Endodermal cell (in vitro differentiated cells): ENCODE results near the gene THEMIS2. TPM values are rescaled to one million over a fixed set of nuclear protein-coding genes. Genes with fewer than 3 reads are reported as not detected.

Experiments used
- DNase-seq: peaks from one replicate; pipeline ENCODE4 v3.0.0-alpha.2; 2017
- H3K27ac ChIP-seq: 2 replicates; pipeline ENCODE4 v1.5.1; 2013; ENCODE audit warnings: mild to moderate bottlenecking, low read depth, low read length, moderate library complexity
- H3K27me3 ChIP-seq: 2 replicates; pipeline ENCODE4 v1.6.1; 2013; ENCODE audit warnings: mild to moderate bottlenecking, low read length, moderate library complexity; ENCODE audit not compliant: insufficient read depth, control insufficient read depth, poor library complexity, severe bottlenecking
- H3K36me3 ChIP-seq: 2 replicates; pipeline ENCODE4 v1.7.0; 2013; ENCODE audit warnings: mild to moderate bottlenecking, low read length, moderate library complexity; ENCODE audit not compliant: control insufficient read depth, insufficient read depth
- H3K4me1 ChIP-seq: one replicate; pipeline ENCODE4 v1.7.0; 2013; ENCODE audit warnings: low read length; ENCODE audit not compliant: control insufficient read depth, insufficient read depth
- H3K4me3 ChIP-seq: 2 replicates; pipeline ENCODE4 v1.5.1; 2013; ENCODE audit warnings: mild to moderate bottlenecking, low read length, moderate library complexity
- H3K9ac ChIP-seq: 2 replicates; pipeline ENCODE4 v1.6.1; 2013; ENCODE audit warnings: mild to moderate bottlenecking, low read length, moderate library complexity; ENCODE audit not compliant: poor library complexity, severe bottlenecking; ENCODE audit errors: extremely low read depth
- H3K9me3 ChIP-seq: 2 replicates; pipeline ENCODE4 v1.6.1; 2013; ENCODE audit warnings: mild to moderate bottlenecking, low read length, moderate library complexity; ENCODE audit not compliant: control insufficient read depth
- H3K27ac Mint-ChIP-seq: 2 replicates; pipeline ENCODE4 v1.8.0; 2020; ENCODE audit warnings: mixed read lengths
- H3K27me3 Mint-ChIP-seq: 2 replicates; pipeline ENCODE4 v1.8.0; 2021; ENCODE audit warnings: mild to moderate bottlenecking, mixed read lengths; ENCODE audit not compliant: insufficient read depth
- H3K36me3 Mint-ChIP-seq: 2 replicates; pipeline ENCODE4 v1.8.0; 2020; ENCODE audit warnings: low read depth, mixed read lengths
- H3K4me1 Mint-ChIP-seq: 2 replicates; pipeline ENCODE4 v1.8.0; 2020; ENCODE audit warnings: mixed read lengths
- H3K4me3 Mint-ChIP-seq: 2 replicates; pipeline ENCODE4 v1.8.0; 2020; ENCODE audit warnings: mild to moderate bottlenecking, moderate library complexity, mixed read lengths
- H3K9me3 Mint-ChIP-seq: 2 replicates; pipeline ENCODE4 v1.8.0; 2020; ENCODE audit warnings: mild to moderate bottlenecking, mixed read lengths
- WGBS, 2 experiments: methylation state at CpG; one replicate each; pipeline versions ENCODE4 v1.1.5 to v1.1.7; 2013; ENCODE audit warnings: missing lambda C conversion rate in 2 of 2, mixed read lengths in 1 of 2; ENCODE audit not compliant: insufficient coverage in 1 of 2, insufficient read length in 1 of 2; 5-methylcytosine and 5-hydroxymethylcytosine counted together
- total RNA-seq, 2 donors: library from RNA; stranded (reverse); fragmentation: NEBNext Ultra II Directional in 1 of 2; extraction: Animal tissue kit (Norgen Biotek cat#: 25700) in 1 of 2; gene quantifications; 2 replicates in 1 of 2; 3 replicates in 1 of 2; pipeline ENCODE4 v1.2.1, GENCODE V29; 2021
- TF ChIP-seq, protein P1 (sequence below): fragments of 200-600 bp; sonication (generic); conservative IDR thresholded peaks from 2 replicates; pipeline ENCODE4 v1.5.0; 2021; ENCODE audit warnings: antibody characterized with exemption, mild to moderate bottlenecking

Gene THEMIS2
- total RNA-seq, 2 donors from 2014 or later = 8.5 to 8.8 TPM

DNA sequence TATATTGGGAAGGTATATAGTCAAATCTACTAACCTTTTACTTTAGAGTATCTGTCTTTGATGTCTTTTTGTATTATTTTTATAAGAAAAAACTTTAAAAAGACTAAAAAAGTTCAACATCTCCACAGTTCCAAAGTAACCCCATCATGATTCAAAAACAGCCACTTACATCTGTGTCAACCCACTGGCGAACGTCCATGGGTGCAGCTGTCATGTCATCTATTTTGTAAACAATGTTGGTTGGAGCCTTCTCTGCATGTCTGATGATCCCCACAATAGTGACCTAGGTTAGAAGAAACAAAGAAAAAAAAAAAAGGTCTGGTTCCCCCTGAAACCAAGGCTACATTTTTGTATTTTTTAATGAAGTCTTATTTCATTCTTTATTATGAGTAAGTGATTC is 34.4 kb downstream of the THEMIS2 start:
- H3K27me3 Mint-ChIP-seq = no peaks in the 10 kb centered on the region
- no peak overlapping the region for H3K27ac ChIP-seq
- no peak overlapping the region for H3K9ac ChIP-seq
- no peak overlapping the region for H3K4me3 ChIP-seq
- DNase-seq = no peak
- WGBS, 2 experiments = 96% methylated on average over 2 of the region's 2 CpGs; no CpG with 5 or more reads in 1 of the 2 experiments
- no peaks in the 10 kb centered on the region for H3K4me1 ChIP-seq
- H3K4me3 Mint-ChIP-seq = no peak overlapping the region
- H3K27ac Mint-ChIP-seq = no peak overlapping the region
- H3K27me3 ChIP-seq = no peaks in the 10 kb centered on the region
- TF ChIP-seq, protein P1, sequence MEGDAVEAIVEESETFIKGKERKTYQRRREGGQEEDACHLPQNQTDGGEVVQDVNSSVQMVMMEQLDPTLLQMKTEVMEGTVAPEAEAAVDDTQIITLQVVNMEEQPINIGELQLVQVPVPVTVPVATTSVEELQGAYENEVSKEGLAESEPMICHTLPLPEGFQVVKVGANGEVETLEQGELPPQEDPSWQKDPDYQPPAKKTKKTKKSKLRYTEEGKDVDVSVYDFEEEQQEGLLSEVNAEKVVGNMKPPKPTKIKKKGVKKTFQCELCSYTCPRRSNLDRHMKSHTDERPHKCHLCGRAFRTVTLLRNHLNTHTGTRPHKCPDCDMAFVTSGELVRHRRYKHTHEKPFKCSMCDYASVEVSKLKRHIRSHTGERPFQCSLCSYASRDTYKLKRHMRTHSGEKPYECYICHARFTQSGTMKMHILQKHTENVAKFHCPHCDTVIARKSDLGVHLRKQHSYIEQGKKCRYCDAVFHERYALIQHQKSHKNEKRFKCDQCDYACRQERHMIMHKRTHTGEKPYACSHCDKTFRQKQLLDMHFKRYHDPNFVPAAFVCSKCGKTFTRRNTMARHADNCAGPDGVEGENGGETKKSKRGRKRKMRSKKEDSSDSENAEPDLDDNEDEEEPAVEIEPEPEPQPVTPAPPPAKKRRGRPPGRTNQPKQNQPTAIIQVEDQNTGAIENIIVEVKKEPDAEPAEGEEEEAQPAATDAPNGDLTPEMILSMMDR = no peak
- H3K36me3 Mint-ChIP-seq = peaks cover 63% of the 10 kb centered on the region
- no peaks in the 10 kb centered on the region for H3K9me3 ChIP-seq
- H3K9me3 Mint-ChIP-seq = no peaks in the 10 kb centered on the region
- no peaks in the 10 kb centered on the region for H3K4me1 Mint-ChIP-seq
- peaks cover 90% of the 10 kb centered on the region for H3K36me3 ChIP-seq

DNA sequence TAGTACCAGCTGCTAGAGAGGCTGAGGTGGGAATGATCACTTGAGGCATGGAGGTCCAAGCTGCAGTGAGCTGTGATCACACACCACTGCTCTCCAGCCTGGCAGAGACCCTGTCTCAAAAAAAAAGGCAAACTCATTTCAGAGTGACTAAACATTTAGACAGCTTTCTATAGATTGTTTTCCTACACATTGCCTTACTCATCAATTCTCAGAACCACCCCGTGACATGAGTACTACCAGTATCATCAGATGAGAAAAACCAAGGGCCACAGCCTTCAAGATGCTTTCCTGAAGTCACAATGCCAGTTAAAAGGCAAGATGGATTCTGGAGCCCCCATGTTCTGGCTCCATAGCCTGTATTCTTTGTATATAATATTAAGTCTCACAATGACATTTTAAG is 40.1 kb downstream of the THEMIS2 start:
- Histone ChIP-seq H3K9me3 (peaks cover 6% of the 10 kb centered on the region), H3K9ac (no peak overlapping the region), H3K4me1 (no peaks in the 10 kb centered on the region), H3K27ac (no peak overlapping the region), H3K27me3 (peaks cover 12% of the 10 kb centered on the region), H3K36me3 (peaks cover 50% of the 10 kb centered on the region), H3K4me3 (no peak overlapping the region)
- Mint-ChIP-seq H3K36me3 (peaks cover 39% of the 10 kb centered on the region), H3K27ac (no peak overlapping the region), H3K4me3 (peak overlapping the region; percentile 100), H3K9me3 (peaks cover 10% of the 10 kb centered on the region), H3K4me1 (no peaks in the 10 kb centered on the region), H3K27me3 (peaks cover 24% of the 10 kb centered on the region)
- 96 to 100% methylated on average over 1 of the region's 1 CpG for WGBS, 2 experiments
- DNase-seq = no peak
- TF ChIP-seq, protein P1 = no peak

DNA sequence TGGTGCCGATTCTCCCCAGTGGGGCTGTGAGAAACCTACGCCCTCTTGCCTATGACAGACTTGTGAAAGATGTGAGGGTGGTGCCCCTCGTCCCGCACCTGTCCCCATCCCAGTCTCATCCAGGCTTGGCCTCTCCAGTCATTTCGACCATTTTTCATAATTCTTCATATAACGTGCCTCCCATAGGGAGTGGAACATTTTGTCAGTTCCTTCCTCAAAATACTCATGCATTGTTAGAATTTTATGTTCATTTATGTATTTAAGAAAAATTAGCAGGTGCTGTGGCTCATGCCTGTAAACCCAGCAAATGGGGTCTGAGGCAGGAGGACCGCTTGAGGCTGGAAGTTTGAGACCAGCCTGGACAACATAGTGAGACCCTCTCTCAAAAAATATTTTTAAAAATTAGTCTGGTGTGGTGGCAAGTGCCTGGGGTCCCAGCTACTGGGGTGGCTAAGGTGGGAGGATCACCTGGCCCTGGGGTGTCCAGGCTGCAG is 42.8 kb downstream of the THEMIS2 start:
- peaks cover 37% of the 10 kb centered on the region for H3K27me3 Mint-ChIP-seq
- H3K4me1 ChIP-seq = no peaks in the 10 kb centered on the region
- peaks cover 26% of the 10 kb centered on the region for H3K27me3 ChIP-seq
- TF ChIP-seq, protein P1 = no peak
- no peak overlapping the region for H3K9ac ChIP-seq
- H3K4me1 Mint-ChIP-seq = no peaks in the 10 kb centered on the region
- H3K27ac ChIP-seq = peak overlapping the region; percentile 78
- no peak for DNase-seq
- H3K9me3 ChIP-seq = peaks cover 6% of the 10 kb centered on the region
- H3K36me3 Mint-ChIP-seq = peaks cover 18% of the 10 kb centered on the region
- peak overlapping the region; percentile 69 for H3K4me3 ChIP-seq
- peak overlapping the region; percentile 100 for H3K4me3 Mint-ChIP-seq
- 71 to 78% methylated on average over 4 to 7 of the region's 7 CpGs for WGBS, 2 experiments
- peaks cover 10% of the 10 kb centered on the region for H3K9me3 Mint-ChIP-seq
- H3K36me3 ChIP-seq = peaks cover 23% of the 10 kb centered on the region
- peak overlapping the region; percentile 78 for H3K27ac Mint-ChIP-seq
